HG03575 (cell line): ENCODE measurements around the gene MDM1.

ENCODE experiments used
- ATAC-seq: cut with Tn5 transposase; IDR thresholded peaks from one replicate; pipeline ENCODE4 v1.9.1; 2021; ENCODE audit not compliant: unreplicated experiment, insufficient number of reproducible peaks, low FRiP score; ENCODE audit errors: extremely low read depth

MDM1 gene

GRCh38 chr12:68331500-68331868 lies 678 bp downstream of the MDM1 start:
- no peak for ATAC-seq

DNA sequence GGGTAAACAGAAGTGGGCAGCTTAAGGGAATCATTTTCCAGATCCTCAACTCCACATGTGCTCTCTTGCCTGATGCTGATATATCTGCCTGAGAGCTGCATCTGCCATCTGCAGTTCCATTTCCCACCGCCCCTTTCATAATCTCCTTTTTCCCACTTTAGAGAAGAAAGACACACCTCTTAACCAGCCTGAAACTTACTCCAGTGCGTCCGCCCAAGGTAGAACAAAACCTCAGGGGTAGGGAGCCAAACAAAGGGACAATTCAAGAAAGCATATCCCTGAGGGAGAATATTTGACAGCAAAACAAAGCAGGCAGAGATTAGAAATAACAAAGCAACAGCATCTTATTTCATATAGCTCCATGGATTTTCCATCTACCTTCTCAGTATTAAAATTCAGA lies 4.3 kb downstream of the MDM1 start:
- ATAC-seq: no peak

- ATAC-seq: no peak
Observed at GRCh38 chr12:68326716-68327115, 5.4 kb downstream of the MDM1 start.

GRCh38 chr12:68325966-68326365 lies 6.2 kb downstream of the MDM1 start:
- no peak for ATAC-seq

- ATAC-seq: no peak
Observed at GRCh38 chr12:68324531-68324930, 7.6 kb downstream of the MDM1 start.

- no peak for ATAC-seq
Observed at GRCh38 chr12:68321140-68321539, 11.0 kb downstream of the MDM1 start.

DNA sequence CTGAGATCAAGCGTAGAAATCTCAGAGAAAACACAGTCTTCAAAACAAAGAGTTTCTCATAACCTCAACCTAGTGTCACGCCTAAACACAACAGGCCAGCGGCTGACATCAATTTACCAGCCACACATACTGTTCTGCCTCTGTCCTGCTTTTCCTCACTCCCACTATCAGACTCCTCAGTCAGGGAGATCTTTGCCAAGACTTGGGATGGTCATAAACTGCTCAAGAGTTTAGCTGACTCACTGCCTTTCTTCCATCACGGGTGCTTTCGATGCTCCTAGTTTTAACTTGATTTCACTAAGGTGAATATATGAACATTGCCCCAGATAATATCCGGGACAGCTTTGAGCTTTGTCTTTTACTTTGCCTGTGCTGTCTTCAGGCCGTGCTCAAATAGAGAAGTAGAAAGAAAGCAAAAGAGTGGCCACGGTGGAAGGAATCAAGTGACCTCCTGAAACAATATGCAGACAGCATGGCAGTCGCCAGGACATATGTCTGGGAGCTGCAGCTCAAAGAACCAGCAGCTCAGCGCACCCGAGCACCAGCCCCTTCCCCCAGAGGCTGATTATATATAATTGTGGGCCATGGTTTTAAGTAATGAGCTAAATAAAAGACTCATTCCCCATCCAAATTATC lies 12.1 kb downstream of the MDM1 start:
- ATAC-seq: no peak

DNA sequence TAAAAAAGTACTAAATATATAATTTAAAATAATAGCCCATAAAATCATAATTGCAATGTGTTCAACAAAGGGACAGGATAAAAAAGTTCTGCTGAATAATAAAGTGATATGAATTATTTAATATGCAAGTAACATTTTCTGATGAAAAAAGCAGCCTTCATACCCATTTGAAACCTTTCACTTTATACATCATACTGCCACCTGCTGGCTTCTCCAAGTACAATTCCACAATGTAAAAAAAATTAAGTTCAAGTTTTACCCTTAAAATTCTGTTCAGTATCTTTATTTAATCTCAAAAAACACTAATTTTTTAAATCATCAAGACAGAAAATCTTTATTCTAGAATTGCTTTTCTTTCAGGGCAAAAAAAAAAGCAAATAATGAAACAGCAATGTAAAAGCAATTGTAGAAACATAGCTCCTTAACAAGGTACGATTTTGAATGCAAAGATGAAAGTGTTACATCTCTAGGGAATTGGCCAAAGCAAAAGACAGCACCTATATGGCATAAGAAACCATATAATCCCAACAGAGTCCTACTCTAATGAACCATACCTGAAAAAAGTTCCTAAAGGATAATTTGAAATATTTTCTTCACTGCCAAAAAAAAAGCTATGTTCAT lies 15.0 kb downstream of the MDM1 start:
- no peak for ATAC-seq

GRCh38 chr12:68310370-68310769 lies 21.8 kb downstream of the MDM1 start:
- ATAC-seq: no peak

DNA sequence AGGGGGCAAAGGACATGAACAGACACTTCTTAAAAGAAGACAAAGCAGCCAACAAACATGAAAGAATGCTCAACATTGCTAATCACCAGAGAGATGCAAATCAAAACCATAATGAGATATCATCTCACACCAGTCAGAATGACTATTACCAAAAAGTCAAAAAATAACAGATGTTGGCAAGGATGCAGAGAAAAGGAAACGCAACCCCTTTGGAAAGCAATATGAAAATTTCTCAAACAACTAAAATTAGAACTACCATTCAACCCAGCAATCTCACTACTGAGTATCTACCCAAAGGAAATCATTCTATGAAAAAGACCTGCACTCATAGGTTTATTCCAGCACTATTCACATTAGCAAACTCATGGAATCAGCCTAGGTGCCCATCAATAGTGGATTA lies 25.6 kb downstream of the MDM1 start:
- no peak for ATAC-seq

- no peak for ATAC-seq
Observed at GRCh38 chr12:68305278-68305677, 26.9 kb downstream of the MDM1 start.

- no peak for ATAC-seq
Observed at GRCh38 chr12:68304626-68305025, 27.5 kb downstream of the MDM1 start.

- ATAC-seq: no peak
Observed at GRCh38 chr12:68303850-68304249, 28.3 kb downstream of the MDM1 start.

DNA sequence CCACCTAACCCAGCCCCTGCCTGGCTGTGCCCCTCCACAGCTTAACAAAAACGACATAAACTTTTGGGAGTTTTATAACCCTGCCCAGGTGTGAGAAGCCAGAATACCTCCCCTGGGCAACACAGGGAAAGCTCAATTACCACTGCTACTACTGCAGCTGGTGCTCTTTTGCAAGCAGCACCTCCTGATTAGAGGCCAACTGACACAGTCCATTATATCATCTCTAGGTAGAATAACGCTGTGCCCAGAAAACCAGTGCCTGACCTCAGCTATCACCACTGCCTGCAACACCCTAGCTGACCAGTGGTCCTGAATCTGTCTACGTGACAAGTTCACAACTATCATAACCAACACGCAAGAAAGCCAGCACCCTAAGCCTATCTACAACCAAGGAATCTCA lies 34.2 kb downstream of the MDM1 start:
- ATAC-seq: no peak

DNA sequence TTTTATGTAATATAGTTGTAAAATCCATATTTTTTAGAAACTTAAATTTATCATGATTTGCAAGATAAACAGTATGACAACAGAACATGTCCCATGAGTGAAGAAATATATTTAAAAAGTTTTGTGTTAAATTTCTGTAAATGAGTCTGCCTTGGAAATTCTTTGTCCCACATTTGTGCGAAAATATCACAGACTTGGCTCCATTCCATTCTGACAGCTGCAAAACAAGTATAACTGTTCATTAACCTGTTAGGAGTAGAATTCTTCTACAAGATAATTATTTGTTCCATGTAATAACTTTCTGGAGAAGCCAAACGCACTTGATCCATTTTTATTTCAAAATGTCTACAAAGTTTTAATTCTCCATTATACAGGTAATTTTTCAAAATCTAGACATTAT lies 37.9 kb downstream of the MDM1 start:
- no peak for ATAC-seq

- no peak for ATAC-seq
Observed at GRCh38 chr12:68293347-68293746, 38.8 kb downstream of the MDM1 start.

DNA sequence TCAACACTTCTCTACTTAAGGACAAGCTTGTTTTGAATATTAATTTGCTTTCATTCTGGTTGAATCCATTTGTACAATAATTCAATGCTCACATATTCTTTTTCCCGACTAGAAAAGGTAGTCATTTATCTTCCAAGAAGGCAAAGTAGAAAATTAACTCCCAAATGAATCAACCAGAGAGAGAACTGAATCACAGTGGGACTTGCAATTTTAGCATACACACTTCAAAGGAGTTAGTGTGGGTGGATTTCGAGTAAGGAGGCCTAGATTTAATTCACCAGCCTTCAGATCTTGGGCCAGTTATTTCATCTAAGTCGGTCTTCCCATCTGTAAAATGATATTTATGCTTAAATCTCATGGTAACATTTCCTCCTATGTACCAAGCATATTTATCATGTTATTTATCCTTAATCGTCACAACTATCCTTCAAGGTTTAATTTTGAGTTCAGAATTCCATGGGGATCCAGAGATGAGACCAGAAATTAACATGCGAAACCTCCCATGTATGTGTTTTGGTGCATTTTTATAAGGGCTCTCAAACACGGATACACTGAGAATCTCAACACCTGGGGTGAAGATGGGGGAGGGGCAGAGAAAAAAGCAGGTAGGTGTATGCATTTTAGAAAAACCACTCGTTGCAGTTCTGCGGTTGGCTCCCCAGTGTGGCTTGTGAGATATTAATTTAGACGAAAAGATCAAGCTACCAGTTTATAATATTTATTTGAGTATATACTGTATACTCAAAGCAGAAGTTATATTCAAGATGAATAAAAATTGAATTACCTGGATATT lies 39.8 kb downstream of the MDM1 start:
- ATAC-seq: no peak

- ATAC-seq: no peak
Observed at GRCh38 chr12:68291396-68292036, 40.6 kb downstream of the MDM1 start.

DNA sequence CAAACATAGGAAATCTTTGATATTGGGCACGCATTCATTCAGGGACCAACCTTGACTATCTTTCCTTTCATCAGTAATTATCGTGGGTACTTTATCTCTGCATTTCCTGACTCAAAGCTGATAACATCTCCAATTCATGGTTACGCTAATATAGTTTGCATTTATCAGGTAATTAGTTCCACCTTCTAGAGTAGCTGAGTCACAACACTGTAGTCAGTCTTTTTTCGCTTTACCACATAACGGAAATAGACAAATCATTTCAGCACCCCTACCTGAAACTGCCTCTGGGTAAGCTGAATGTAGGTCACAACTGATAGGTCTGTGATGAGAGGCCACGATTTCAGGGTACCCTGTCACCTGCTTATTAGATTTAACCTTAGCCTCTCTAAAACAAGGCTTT lies 42.0 kb downstream of the MDM1 start:
- peak; percentile 72 for ATAC-seq

DNA sequence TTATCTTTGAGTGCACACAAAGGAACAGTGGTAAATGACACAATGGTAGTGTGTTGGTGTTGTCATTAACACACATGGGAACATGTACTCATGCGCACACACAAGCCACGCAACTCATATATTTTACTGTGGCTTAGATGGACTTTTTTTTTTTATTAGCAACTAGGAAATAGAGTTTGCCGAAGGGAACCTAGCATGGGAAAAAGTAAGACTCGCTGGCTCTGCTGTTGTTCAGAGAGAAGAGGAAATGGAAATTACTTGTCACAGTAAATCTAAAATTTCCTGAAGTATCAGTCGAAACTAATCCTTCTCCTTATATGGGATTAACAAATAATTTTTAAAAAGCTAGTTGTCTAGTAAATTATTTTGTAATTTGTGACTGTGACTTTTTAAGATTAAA lies 45.1 kb downstream of the MDM1 start:
- ATAC-seq: no peak
